Measurements from ENCODE around the gene STAT6. TPM values are rescaled to one million over a fixed set of nuclear protein-coding genes. Genes with fewer than 3 reads are reported as not detected.

The STAT6 gene, protein sequence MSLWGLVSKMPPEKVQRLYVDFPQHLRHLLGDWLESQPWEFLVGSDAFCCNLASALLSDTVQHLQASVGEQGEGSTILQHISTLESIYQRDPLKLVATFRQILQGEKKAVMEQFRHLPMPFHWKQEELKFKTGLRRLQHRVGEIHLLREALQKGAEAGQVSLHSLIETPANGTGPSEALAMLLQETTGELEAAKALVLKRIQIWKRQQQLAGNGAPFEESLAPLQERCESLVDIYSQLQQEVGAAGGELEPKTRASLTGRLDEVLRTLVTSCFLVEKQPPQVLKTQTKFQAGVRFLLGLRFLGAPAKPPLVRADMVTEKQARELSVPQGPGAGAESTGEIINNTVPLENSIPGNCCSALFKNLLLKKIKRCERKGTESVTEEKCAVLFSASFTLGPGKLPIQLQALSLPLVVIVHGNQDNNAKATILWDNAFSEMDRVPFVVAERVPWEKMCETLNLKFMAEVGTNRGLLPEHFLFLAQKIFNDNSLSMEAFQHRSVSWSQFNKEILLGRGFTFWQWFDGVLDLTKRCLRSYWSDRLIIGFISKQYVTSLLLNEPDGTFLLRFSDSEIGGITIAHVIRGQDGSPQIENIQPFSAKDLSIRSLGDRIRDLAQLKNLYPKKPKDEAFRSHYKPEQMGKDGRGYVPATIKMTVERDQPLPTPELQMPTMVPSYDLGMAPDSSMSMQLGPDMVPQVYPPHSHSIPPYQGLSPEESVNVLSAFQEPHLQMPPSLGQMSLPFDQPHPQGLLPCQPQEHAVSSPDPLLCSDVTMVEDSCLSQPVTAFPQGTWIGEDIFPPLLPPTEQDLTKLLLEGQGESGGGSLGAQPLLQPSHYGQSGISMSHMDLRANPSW
- 1.5 TPM in 1 of 2 replicates, not detected in the other for polyA plus RNA-seq

DNA sequence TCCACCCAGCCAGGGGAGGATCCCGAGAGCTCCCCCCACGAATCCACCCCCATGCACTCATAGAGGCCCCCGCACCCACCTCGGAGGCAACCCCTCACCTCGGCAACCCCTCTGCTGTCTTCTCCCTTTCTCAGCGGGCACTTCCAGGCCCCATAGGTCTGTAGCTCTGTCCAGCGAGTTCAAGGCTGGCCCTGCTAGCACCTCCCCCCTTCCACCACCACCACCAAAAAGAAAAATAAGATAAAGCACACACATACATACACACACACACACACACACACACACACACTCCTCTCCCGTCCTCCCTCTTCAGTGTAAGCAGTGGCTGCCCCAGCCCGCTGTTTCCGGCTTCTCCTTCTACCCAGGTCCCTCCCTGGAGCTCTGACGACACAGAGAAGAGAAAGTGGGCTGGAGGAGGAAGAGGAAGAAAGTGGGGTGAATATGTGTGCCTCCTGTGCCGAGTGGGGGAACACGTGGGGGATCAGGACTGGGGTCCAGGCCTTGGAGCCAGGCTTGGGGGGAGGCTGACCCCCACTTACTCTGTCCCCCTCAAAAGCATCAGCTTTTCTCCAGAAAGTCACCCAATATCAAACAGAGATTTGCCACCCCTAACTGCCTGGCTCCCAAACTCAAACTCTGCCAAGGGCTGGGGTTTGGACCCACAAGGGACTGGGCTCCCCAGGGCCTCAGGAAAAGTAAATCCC, at the start of gene STAT6:
Gene STAT6, minus strand, starts transcription at position 332 of the 704 bp plus-strand sequence. CDS start 3,084 bp downstream, outside the sequence.

DNA sequence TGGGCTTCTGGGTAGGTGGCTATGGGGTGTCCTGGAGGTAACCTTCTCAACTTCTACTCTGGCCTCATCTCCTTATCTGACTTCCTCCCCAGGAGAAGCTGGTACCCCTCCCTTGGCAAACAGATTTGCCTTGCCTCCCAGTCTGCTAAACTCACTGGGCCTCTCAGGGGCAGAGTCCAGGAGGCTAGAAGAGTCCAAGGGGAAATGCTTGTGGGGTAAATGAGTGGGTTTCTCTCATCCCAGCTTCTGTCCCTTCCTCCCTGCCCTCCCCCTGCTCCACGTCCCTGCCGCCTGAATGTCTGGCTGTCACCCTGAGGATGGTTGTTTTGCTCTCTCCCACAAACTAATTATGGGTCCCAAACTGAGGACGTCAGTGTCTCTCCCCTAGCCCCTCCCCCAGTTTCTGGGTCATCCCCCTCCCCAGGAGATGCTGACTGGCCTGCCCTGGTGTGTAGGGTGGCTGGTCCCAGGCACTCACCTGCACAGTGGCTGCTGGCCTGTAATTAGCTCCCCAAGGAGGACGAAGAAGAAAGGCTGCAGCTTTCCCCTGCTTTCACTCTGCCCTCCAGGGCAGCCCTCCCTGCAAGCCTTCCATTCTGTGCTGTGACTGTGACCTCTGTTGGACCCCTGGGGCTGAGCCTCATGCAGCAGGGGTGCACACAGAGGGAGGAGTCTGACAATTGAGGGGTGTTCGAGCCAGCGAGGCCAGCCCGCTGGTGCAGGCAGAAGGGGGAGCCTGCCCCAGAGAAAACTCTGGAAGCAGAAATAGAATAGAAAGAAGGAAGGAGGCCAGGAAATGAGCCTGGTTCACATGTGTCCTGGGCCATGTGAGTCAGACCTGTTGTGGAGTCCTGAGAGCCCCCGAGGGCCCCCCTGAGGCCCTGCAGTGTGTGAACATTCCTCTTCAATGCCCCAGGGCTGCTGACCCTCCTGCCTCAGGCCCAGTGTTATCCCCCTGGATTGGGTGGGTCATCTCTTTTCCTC, 36.1 kb upstream of the STAT6 start, which contains the start of gene LRP1-AS:
Gene LRP1-AS, minus strand, starts transcription at position 659 of the 984 bp plus-strand sequence.

DNA sequence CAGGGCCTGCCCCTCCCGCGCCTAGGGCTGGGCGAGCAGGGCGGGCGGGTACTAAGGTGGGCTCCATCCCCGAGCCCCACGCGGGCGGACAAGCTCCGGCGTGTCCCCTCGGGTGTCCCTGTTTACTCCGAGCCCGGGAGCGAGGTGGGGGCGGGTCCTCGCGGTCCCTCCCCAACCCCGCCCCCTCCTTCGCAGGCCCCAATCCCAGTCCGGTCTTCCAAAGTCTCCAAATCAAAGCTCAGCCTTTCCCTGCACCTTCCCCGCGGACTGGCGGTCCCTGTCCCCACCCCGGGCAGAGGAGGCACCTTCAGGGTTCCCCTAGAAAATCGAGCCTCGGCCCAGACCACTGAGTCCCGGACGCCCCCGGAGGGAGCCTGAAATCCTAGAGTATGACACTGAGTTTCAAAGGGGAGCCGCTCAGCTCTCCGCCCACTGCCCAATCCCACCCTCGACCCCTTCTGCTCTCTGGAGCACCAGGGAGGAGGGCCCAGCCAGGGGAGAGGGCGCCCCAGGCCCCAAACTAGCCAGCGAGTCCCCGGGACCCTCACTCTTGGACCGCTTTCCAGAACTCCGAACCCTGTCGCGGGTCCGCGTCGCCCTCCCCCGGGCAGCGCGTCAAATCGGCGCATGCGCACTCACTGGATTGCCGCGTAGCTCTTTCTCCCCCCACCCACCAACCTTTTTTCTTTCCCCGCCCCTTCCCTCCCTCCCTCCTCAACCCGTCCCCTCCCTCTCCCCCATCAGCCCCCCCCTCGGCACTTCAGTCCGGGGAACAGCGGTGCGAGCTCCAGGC, 16.8 kb upstream of the STAT6 start, which contains the start of gene LRP1:
Gene LRP1, plus strand, starts transcription at position 758 of the 793 bp plus-strand sequence. CDS start 482 bp downstream, outside the sequence.

DNA sequence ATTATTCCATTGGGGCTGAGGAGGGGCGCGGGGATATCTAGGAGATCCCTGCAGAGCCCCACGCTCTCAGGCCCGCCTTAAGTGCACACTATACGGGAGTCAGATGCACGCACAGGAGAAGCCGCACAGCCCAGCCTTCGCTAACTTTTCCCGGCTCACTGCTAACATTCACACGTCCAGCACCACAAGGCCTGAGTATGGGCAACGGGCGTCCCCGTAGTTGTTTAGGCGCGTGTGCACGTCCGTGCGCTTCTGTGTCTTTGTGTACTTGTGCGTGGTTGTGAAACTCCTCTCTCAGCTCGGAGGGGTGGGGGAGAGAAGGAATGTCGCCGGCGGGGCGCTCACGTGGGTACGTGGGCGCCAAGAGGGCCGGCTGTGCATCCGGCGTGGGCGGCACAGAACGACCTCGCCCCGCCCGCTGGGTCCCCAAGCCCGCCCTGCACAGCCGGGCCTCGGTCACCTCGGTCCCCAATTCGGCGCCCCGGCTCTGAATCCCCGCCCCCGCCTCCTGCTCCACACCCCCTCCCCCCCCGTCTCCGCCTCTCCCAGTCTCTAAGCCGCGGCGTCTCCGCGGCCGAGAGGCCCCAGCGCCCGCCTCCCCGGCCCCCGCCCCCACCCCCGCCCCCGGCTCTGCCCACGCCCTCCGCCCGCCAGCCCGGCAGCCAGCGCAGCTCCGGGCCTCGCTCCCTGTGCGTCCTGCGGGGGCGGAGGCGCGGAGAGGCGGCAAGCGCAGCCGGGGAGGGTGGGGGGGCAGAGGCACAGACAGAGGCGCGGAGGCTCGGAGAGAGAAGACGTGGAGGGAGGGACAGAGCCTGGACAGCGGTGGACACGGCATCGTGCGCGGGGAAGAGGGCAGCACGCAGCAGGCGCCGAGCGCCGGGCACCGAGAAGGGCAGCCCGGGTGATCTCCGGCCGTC, 22.6 kb downstream of the STAT6 start, which contains the start of gene NAB2:
Gene NAB2, plus strand, starts transcription at position 761 of the 917 bp plus-strand sequence. CDS start 158 bp downstream, outside the sequence.

DNA sequence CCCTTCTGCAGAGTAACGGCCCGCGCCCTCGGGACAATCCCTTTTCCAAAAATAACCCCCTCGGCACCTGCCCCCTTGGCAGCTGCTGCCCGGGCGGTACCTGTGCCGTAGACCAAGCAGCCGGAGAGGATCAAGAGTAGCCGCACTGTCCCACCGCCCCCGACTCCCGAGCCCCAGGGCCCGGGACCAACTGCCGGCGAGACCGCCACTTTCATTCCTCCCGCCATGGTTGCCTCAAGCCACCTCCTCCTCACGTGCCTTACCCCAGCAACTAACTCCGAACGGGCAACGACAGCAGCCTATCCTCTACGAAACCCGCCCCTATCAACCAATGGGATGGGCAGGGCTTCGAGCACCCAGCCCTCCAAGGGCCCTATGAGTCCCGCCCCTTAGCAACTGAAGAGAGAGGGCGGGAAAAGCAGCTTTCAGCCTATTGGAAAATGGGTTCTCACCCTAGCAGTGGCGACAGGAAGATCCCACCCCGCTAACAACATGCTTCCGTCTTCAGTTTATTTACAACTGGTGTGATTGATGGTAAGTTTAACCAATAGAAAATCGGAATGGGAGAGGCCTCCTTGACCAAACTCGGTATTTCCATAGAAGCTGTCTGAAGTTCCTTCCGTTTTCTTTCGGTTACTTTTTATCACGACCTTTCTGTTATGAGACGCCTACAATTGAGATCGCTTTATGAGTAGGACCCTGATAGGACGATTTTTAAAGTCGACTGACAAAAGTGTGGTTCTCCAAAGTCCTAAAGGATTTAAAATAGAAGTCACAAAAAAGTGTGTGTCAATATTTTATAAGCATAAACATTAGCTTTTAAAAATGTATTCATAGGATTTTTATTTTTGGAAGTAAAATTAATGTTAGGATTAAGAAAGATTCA, 32.4 kb downstream of the STAT6 start, which contains the start of gene NEMP1:
Gene NEMP1, minus strand, starts transcription at position 273 of the 886 bp plus-strand sequence. Its CDS starts 46 bp downstream, at position 227.

DNA sequence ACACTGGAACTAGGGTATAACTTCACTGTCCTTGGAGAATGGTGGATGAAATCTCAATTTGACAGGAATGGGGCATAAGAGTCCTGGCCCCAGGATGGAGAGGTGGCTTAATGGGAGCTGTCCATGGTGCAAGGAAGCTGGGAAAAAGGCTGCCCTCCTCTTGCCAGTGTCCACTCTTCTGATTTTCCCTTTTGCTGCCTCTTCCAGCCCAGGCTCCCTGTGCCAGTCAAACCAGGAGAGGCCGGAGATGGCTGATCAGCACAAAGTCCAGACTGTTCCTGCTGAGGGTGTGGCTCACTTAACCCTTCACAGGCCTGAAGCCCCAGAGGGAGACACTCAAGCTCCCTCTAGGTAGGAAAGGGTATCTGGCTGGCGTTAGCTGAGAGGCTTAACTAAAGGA, 61.3 kb downstream of the STAT6 start, which contains the start of gene MYO1A:
Gene MYO1A, minus strand, starts transcription at position 240 of the 400 bp plus-strand sequence. CDS start 1,806 bp downstream, outside the sequence.

Other genes starting within 250 kb of the STAT6 start
- 0.54 TPM in 1 of 2 replicates, not detected in the other for gene SDR9C7, start 177.0 kb downstream of the STAT6 start, polyA plus RNA-seq
- not detected in 2 replicates for gene RDH16, start 153.8 kb downstream of the STAT6 start, polyA plus RNA-seq
- 0.34 and 0.89 TPM in 2 replicates for gene ZBTB39, start 104.8 kb downstream of the STAT6 start, polyA plus RNA-seq
- gene TAC3, start 94.8 kb downstream of the STAT6 start, polyA plus RNA-seq, result not detected in 2 replicates
- gene MYO1A, start 61.2 kb downstream of the STAT6 start, polyA plus RNA-seq, result not detected in 2 replicates
- 1.6 and 2.2 TPM in 2 replicates for gene NEMP1, start 32.6 kb downstream of the STAT6 start, polyA plus RNA-seq
- gene NAB2, start 22.2 kb downstream of the STAT6 start, polyA plus RNA-seq, result 0.76 and 2.1 TPM in 2 replicates
- 6.2 and 8.6 TPM in 2 replicates for gene LRP1, start 17.1 kb upstream of the STAT6 start, polyA plus RNA-seq
- gene LRP1-AS, start 36.3 kb upstream of the STAT6 start, polyA plus RNA-seq, result not detected in 2 replicates
- 0.93 TPM in 1 of 2 replicates, not detected in the other for gene NXPH4, start 105.4 kb upstream of the STAT6 start, polyA plus RNA-seq
- 3.2 and 3.9 TPM in 2 replicates for gene SHMT2, start 118.3 kb upstream of the STAT6 start, polyA plus RNA-seq
- gene STAC3, start 139.8 kb upstream of the STAT6 start, polyA plus RNA-seq, result 0.59 and 0.99 TPM in 2 replicates

Measured in Purkinje cell (primary cell).